Esophagus mucosa (tissue), 1 donor: ENCODE measurements around the gene HYDIN. TPM values are rescaled to one million over a fixed set of nuclear protein-coding genes. Genes with fewer than 3 reads are reported as not detected.

Experiments used
- ATAC-seq: fragments of 200-7000 bp; cut with Tn5 transposase; one replicate; pipeline ENCODE4 v1.9.1; 2020
- total RNA-seq: library from RNA; stranded (reverse); gene quantifications from one replicate; pipeline ENCODE4 v1.2.4, GENCODE V29; 2023
- donor health status: DM: yes; HTN: yes; CAD: no.

The HYDIN gene
- total RNA-seq, 1 donor from 2014 or later: 0.20 TPM

DNA sequence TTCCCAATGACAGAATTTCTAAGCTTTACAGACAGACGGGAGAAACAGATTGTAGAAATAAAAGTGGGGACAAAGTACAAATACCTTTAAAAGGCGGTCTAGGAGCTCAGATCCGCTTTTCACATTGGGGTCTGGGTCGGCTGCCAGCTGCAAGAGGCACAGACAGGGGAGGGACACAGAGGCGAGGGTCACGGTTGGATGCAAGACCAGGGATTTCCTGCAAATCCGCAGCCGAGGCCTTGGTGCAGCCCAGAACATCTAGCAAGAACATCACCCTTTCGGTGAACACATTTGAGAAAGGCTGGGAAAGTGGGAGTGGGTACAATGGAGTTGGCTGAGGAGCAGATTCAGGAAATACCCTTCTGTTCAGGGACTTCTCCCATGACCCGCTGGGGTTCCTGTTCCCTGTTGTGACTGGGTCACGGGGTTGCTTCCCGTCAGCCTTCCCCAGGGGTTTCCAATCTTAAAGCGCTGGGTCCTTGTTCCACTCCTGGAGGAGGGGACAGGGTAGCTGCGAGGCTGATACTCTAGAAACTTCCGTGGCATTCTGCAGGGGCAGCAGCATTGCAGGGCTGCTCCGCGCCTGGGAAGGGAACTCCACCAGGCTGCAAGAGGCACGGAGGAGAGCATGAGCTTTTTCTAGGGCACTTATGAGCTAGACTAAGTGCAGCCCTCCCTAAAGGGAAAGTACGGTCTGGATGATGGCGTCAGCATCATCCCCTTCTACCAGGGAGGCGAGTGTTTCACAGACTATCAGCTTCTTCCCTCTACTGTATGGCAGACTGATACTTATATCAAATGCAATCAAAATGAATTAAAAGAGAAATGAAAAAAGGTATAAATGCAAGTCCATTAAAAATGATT is 445.6 kb downstream of the HYDIN start:
- ATAC-seq: no peak

DNA sequence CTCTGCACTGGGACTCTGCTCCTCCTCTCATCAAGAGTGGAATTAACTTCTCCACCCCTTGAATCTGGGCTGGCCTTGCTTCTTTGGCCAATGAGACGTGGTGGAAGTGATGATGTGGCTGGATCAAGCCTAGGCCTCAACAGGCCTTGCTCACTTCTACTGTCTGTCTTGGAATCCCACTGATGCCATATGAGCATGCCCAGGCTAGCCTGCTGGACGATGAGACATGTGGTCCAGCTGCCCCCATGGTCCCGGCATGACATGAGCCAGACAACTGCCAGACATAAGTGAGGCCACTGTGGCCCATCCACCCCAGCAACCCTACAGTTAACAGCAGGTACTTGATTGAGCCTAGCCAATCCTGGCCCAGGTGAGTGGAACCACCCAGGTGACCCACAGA is 448.3 kb downstream of the HYDIN start:
- ATAC-seq: no peak

DNA sequence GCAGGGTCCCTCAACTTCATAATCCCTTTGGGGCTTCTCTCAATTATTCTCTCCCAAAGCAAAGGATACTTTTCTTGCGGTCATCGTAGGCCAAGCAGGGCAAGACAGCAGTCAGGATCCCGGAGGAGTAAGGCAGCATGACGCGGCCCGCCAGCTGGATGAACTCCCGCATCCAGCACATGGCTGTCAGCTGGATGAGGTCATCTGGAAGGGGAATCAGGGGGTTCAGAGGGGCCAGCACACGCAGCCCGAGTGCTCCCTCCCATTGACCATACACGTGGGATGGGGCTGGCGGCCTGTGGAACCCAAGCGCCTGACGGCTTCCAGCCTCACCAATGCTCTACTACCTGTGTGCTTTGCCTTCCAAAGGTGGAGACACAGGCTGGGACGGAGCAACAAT is 448.7 kb downstream of the HYDIN start:
- no peak for ATAC-seq

DNA sequence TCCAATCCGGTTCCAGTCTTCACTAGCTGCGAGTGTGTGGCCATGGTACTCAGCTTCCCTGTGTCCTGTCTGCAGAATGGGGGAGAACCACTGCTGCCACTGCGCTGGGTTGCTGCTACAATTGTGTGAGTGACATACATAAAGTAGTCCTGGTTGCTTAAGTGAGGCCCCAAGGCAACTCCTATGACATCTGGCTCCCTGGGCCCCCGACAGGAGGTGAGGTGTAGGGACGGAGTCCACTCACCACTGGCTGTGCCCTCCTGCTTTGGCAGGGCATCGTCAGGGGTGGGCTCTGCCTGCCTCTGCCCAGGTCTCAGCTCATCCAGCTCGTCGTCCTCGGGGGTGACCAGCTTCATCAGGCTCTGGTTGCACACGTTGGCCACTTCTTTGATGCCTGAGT is 450.0 kb downstream of the HYDIN start:
- no peak for ATAC-seq

DNA sequence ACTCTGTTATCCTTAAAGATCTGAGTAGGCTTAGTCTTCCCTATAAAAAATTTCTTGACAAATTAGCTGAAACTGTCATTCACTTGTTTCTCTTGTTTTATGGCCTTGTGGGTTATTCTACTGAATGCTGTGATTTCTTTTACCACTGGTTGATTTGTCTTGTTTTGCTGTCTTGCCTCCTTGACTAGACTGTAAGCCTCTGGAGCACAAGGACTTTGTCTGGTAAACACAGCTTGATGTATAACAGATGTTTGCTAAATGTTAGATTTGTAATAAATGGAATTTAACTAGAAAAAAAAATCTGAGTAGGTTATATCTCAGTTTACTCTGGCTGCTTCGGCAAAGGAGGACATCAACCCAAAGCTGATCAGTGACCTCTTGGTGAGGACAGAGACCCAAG is 451.2 kb downstream of the HYDIN start:
- no peak for ATAC-seq

DNA sequence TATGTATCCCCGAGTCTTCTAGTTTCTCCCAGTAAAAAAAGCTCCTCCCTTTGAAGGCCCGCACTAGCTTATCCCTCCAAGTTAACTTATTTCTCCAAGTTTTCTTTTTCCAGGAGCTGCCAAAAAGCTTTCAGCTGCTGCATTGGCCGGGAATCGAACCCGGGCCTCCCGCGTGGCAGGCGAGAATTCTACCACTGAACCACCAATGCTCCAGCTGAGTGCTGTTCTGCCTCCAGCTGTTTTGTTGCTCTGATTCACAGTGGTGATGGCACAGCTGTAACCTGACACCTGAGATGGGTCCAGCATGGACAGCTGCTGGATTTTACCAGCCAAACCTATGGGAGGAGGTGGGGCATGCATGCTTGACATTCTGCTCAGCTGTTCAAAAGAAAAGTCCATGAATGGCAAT is 451.6 kb downstream of the HYDIN start:
- peak; percentile 91 for ATAC-seq

DNA sequence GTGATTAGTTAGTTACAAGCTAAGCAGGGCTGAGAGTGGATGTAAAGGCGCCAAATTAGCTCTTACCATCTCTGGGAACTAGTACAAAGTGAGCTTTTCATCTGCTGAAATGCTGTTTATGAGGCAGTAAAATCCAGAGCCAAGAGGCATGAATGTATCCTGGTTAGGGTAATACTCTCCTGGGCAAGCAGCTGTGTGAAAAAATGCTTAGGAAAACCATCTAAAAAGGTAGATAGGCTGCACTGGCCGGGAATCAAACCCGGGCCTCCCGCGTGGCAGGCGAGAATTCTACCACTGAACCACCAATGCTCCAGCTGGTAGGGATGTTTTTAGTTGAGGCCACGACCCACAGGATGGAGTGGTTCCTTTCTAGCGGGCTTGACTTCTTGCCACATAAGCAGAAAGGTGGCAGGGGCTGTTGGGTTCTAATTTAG is 452.5 kb downstream of the HYDIN start:
- no peak for ATAC-seq

DNA sequence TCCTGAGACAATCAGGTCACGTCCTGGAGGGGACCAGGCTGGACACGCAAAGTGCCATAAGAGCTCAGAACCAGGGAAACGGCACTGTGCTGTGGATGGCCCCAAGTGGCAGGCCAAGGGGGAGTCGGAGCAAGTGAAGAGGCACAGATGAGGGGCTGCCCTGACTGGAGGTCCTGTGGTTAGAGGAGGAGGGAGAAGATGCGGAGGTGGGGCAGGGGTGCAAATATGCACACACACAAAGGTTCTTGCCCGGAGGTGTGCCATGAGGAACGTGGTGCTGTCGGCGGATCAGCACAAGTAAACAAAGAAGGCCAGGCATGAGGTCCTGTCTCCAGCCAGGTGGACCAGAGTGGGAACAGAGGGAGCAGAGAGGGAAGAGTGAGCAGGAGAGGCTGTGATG is 453.0 kb downstream of the HYDIN start:
- ATAC-seq: no peak

DNA sequence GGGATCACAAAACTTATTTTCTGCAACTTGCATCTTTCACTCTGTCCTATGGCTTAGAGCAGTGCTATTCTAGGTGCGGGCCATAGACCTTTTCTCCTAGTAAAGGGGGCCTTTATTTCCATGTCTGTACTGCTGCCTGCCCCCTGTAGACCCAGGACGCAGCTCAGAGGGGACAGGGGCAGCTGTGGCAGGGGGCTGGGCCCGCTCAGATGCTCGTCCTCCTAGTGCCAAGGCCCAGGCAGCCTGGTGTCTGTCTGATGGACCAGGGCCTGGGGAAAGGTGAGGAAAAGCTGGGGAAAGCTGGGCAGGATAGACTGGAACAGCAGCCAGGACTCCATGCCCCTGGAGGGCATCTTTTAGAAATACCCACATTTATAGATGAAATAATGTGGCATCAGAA is 455.1 kb downstream of the HYDIN start:
- no peak for ATAC-seq

DNA sequence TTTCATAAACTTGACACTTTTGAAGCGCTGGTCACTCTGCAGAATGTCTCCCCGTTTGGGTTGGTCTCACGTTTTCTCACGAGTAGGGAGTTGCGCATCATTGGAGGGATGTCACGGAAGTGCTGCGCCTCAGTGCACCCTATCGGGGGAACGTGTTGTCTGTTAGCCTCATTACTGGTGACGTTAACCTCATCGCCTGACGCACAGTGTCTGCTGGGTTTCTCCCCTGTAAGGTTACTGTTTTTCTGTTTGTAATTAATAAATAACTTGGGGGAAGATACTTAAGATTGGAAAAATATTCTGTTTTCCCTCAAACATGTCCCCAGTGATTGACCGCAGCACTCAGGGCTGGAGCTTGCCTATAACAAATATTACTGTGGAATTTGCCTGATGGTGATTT is 456.3 kb downstream of the HYDIN start:
- ATAC-seq: no peak

DNA sequence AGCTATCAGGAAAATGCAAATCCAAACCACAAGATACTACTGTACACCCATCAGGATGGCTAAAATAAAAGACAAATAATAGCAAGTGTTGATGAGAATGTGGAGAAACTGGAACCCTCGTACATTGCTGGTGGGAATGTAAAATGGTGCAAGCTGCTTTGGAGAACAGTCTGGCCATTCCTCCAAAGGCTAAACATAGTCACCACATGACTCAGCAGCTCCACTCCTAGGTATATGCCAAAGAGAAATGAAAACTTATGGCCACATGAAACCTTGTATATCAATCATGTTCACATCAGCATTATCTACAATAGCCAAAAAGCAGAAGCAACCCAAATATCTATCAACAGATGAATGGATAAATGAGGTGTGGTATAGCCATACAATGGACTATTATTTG is 458.0 kb downstream of the HYDIN start:
- no peak for ATAC-seq

DNA sequence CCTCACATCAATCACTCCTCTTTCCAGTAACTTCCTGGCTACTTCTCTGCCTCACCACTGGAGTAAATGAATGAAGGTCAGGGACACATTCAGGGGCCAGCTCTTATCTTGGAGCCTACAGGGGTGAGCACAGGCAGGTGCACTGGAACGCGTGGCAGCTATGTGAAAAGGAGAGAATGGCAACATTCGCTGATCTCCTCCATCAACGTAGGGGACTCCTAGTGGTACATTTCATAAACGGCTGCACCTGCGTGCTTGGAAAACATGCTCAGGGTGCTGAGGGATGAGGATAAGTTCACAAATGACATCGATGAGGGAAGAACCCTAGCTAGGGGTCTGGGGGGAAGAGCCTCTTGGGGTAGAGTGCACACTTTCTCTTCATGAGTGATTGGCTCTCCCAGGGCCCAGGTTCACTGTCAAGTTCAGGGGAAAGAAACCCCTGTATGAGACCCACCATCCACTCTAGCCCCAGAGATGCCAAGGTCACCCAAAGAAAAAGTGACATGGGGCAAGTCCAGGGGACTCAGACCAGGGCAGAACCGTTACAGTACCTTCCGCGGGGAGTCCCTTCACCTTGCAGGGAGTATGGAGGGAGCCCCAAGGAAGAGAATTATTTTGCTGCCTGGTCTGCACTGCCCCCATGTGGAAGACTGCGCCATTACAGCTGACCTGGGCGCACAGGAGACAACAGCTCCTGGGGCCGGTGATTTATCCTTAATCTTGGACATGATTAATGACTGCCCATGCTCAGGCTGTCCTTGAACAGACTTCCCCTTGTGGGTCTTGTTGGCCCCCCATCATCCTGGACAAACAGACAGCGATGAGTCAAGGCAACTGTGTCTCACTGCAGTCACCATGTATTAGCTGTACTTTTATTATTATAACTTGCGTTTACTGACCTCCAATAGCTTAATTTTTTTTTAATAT is 459.6 kb downstream of the HYDIN start:
- ATAC-seq: peak; percentile 78

DNA sequence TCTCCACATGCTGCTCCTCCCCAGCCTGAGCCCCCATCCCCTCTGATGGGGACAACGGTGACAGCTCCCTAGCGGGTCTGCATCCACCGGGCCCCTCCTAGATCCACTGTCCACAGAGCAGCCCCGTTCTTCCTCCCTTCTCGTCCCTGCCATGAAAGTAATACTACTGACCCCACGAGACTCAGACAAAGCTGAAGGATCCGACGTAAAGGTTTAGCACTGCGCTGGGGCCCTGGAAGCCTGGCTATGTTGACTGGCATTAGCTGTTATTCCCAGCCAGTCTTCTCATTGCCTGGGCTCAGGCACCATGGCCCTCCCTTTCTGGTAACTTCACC is 460.3 kb downstream of the HYDIN start:
- no peak for ATAC-seq

DNA sequence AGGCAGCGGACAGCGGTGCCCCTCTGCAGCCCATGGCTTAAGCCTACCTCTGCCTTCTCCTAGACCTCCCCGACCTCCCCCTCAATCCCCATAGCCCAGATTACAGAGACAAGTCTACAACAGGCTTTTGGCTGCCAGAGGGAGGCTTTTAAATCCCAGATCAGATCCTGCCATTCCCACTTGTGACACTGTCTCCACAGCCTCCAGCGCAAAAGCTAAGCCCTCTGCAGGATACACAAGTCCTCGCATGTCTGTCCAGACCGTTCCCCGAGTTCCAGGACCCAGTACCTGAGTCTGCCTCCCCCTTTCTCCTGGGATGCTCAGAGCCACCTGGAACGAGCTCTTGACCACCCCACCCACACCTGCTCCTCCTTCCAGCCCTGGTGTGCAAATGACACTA is 460.8 kb downstream of the HYDIN start:
- no peak for ATAC-seq

DNA sequence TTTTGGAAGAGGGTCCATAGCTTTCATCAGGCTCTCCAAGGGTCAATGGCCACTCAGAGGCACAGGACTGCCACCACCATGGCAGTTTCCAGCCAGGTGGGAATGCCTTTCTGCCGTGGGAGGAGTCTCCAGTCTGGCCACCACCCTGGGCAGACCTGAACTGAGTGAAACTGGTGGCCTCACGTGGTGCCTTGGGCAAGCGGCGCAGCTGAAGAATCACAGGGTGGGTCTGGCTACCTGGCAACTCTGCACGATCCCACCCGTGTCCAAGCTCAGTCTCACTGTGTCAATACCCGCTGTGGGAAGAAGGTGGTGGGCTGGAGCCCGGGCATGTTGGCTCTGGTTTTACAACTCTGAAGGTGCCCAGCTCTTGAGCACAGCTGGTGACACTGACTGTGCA is 461.4 kb downstream of the HYDIN start:
- peak; percentile 13 for ATAC-seq

DNA sequence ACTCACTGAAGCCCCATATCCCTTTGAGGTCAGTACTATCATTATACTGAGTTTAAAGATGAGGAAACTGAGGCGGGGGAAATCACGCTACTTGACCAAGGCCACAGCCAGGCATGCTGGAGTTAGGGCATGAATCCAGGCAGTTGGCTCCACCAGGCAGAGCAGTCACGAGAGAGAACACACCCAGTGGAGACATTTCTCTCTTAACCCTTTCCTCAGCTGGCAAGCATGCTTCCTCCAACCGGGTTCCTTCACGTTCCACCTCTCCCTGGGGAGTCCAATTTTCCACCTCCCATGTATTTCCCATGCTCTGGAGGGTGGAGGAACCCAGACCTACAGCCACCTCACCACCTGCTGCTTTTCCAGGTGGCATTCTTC is 462.3 kb downstream of the HYDIN start:
- ATAC-seq: peak; percentile 29

DNA sequence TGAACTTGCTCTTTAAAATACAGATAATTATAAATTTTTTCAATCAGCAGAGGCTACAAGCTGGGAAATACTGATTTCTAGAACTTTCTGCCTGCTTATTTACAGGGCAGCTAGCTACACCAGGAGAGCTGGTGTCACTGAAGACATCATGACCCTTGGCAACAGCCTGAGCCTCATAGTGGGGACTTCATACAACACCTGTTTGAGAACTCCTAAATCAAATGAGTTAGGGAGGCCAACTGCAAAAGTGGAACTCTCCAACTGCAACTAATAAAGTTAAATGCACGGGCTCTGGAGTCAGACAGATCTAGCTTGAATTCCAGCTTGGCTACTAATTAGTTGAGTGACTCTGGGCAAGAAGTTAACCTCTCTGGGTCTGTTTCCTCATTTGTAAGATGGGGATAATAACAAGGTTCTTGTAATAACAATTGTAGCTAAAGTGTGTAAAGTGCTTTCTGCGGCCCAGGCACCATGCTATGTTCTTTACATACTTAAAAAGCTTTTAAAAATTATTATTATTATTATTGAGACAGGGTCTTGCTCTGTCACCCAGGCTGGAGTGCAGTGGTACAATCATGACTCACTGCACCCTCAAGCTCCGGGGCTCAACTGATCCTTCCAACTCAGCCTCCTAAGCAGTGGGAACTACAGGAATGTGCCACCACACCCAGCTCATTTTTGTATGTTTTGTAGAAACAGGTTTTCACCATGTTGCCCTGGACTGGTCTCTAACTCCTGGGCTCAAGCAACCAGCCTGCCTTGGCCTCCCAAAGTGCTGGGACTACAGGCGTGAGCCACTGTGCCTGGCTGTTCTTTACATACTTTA is 462.9 kb downstream of the HYDIN start:
- ATAC-seq: peak; percentile 54

DNA sequence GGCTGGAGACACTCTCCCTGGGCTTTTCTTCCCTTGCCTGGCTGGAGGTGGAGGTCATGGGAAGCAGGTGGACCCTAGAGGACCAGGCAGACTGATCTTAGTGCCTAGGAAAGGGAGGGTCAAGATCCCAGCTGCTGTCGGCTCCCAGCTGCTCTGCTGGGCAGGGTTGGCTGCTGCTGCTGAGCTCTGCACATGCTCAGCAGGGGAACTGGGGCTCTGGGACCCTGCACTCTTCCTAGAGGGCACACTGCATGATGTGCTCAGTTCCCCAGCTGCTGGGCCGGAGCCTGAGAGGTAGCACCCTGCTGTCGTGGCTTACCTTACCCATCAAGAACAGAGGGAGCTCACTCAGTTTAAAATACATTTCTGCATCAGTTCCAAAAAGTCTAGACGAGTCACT is 463.9 kb downstream of the HYDIN start:
- ATAC-seq: no peak

DNA sequence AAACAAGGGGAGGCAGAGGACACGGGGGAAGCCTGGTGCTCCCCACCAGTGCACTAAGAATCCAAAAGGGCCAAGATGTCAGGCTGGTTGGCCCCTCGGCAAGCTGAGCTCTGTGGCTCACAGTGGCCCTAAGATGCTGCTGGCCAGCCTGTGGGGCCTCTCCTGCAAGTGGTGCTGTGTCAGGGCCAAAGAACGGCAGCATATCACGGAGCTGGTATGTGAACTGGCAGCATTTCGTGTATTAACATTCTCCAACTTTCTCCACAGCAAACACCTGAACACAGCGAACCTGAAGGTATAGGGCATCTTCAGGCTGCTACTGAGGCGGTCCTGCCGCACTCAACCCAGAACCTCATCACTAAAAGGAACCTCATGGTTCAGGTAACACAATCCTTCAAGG is 464.3 kb downstream of the HYDIN start:
- no peak for ATAC-seq

DNA sequence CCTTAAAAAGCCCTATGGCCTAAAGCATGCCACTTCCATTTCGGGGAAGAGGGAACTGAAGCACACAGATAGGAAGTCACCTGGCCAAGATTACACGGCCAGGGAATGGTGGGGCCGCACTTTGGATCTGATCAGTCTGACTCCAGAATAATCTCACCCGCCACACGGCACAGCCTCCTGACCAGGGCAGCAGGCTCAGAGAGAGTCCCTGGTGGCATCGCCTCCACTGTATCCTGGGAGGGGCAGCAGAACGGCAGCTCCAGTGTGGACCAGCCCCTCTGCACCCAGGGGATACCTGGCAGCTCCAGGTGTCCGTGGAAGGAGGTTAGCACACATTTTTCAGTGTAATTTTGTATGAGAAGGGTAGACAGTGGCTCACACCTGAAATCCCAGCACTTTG is 465.0 kb downstream of the HYDIN start:
- no peak for ATAC-seq

DNA sequence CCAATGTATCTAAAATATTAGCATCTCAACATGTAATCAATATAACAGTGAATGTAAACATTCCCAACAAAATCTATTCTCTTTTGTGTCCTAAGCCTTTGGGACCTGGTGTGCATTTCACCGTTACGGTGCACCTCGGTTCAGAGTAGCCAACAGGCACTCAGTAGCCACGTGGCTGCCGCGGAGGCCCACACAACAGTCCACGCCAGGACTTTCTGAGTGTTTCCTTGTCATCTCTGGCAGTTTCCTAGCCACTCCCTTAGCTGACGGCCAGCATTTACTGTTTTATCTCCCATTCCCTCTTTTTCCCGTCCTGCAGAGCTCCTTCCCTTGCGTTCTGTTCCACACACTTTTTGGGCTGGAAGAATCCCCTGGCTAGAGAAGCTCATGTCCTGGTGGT is 465.9 kb downstream of the HYDIN start:
- ATAC-seq: no peak

DNA sequence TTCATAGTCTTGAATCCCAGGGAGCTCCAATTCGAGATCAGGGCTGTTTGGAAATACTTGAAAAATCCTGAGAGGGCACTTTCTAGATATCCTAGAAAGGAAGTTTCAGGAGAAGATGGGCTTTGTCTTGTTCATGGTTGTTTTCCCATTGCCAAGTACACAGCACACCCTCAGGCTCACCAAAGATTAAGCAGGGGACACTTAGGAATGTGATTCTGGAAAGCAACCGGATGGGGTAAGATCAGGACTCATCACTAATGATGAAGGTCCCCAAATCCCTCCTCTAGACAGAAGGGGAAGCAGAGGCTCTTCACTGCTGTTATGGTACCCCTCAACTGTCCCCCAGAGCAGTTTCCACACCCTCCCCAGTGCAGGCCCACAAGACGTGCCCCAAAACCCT is 470.3 kb downstream of the HYDIN start:
- ATAC-seq: no peak

DNA sequence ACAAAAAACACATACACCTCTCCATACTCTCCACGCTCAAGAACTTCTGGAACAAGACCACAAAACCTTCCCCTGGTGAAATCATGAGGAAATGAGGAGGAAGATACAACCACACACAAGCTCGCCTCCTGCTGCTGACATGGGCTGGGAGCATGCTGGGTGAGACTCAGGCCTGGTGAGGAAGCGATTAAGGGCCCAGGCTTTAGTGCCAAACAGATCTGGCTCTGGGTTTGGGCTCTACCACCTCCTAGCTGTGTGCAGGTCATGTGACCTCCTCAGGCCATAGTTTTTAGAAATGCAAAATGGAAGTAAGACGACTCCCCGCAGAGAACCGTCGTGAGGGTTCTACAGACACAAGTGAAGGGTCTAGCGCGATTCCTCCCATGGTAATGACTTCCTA is 470.9 kb downstream of the HYDIN start:
- no peak for ATAC-seq
